Common myeloid progenitor, CD34-positive (primary cell): ENCODE data around the gene RNF182.

Source experiments
- CTCF ChIA-PET: fragments of 350-600 bp; sonication (Branson Sonifier 250); formaldehyde crosslinking; loops from one replicate; lab custom pipeline; 2021; ENCODE audit warnings: antibody characterized with exemption; lab: Charles Lee
- POLR2A ChIA-PET: fragments of 350-600 bp; sonication (Branson Sonifier 250); formaldehyde crosslinking; loops from one replicate; lab custom pipeline; 2021; ENCODE audit warnings: antibody characterized with exemption; lab: Charles Lee
- DNase-seq, 3 donors: peaks; one replicate each; pipeline versions ENCODE4 v3.0.0 to v3.0.0-alpha.2; 2013
- H3K27ac ChIP-seq, 2 experiments: 1 replicate in 1 of 2; 2 replicates in 1 of 2; pipeline ENCODE4 v1.7.0; 2013; ENCODE audit warnings: inconsistent platforms in 2 of 2, low read length in 2 of 2, mild to moderate bottlenecking in 2 of 2, low read depth in 1 of 2, moderate library complexity in 1 of 2; ENCODE audit not compliant: severe bottlenecking in 2 of 2, insufficient read depth in 1 of 2, poor library complexity in 1 of 2
- H3K27me3 ChIP-seq, 5 experiments: replicated peaks in 2 of 5; 1 replicate in 3 of 5; 2 replicates in 2 of 5; pipeline versions ENCODE4 v1.6.1 to v1.7.0; 2013; ENCODE audit warnings: low read length in 4 of 5, mild to moderate bottlenecking in 2 of 5, moderate library complexity in 2 of 5, inconsistent platforms in 1 of 5; ENCODE audit not compliant: insufficient read depth in 5 of 5, control insufficient read depth in 4 of 5
- H3K36me3 ChIP-seq, 4 experiments: 1 replicate in 2 of 4; 2 replicates in 2 of 4; pipeline versions ENCODE4 v1.6.1 to v1.7.0; 2013; ENCODE audit warnings: low read length in 3 of 4, control low read depth in 1 of 4, mild to moderate bottlenecking in 1 of 4; ENCODE audit not compliant: control insufficient read depth in 4 of 4, insufficient read depth in 4 of 4
- H3K4me1 ChIP-seq, 4 experiments: 1 replicate in 3 of 4; 2 replicates in 1 of 4; pipeline versions ENCODE4 v1.6.1 to v1.7.1; 2013; ENCODE audit warnings: low read length in 3 of 4, mild to moderate bottlenecking in 3 of 4, control low read depth in 1 of 4, inconsistent platforms in 1 of 4, moderate library complexity in 1 of 4; ENCODE audit not compliant: control insufficient read depth in 4 of 4, insufficient read depth in 4 of 4; ENCODE audit errors: control extremely low read depth in 1 of 4
- H3K4me3 ChIP-seq, 7 experiments: 1 replicate in 4 of 7; 2 replicates in 3 of 7; pipeline versions ENCODE4 v1.5.1 to v1.7.0; 2013; ENCODE audit warnings: mild to moderate bottlenecking in 7 of 7, low read length in 6 of 7, moderate library complexity in 6 of 7, inconsistent platforms in 2 of 7, low read depth in 2 of 7, control low read depth in 1 of 7; ENCODE audit not compliant: insufficient read depth in 4 of 7, control insufficient read depth in 1 of 7; ENCODE audit errors: extremely low read depth in 1 of 7
- H3K9me3 ChIP-seq, 5 experiments: 1 replicate in 4 of 5; 2 replicates in 1 of 5; pipeline versions ENCODE4 v1.6.1 to v1.7.1; 2013; ENCODE audit warnings: low read length in 4 of 5, mild to moderate bottlenecking in 2 of 5, inconsistent platforms in 1 of 5, low read depth in 1 of 5, moderate library complexity in 1 of 5; ENCODE audit not compliant: control insufficient read depth in 4 of 5, insufficient read depth in 2 of 5; ENCODE audit errors: control extremely low read depth in 1 of 5
- WGBS: methylation state at CpG from one replicate; pipeline ENCODE4 v1.1.5; 2013; ENCODE audit not compliant: insufficient coverage; 5-methylcytosine and 5-hydroxymethylcytosine counted together

RNF182 gene

DNA sequence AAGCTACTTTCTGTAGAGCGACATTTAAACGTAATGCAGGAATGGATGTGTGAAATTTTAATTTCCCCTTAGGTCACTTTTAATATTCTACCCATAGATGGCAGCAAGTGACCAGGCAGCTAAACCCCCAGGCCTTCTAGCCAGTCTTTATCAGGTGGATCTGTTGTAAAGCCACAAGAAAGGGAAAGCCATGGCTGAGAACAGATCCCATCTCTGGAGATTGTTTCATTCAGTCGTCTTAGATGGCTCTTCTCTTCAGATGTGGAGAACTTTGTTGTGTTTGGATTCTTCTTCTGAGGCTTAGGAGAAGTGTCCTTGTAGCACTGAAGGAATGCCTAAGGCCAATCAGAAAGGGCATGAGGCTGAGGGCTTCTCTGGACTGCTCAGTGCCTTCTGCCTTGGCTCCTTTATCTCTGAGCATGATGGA is 15.8 kb upstream of the RNF182 start:
- peak; percentile 79 to 85 (median 80) for DNase-seq
- 0% methylated on average over 1 of the region's 3 CpGs for WGBS
- no peaks in the 10 kb centered on the region for H3K36me3 ChIP-seq
- peaks cover 0 to 6% (median 0%) of the 10 kb centered on the region in 5 experiments for H3K27me3 ChIP-seq
- ChIA-PET CTCF (interaction anchor here (0.5 to 5.6 kb wide), 40 partner anchors 8 to 1717 kb away, joined by 3 to 60 read pairs (median 4); partner anchors contain the start of gene RNF182), POLR2A (no interaction called here)
- no peak overlapping the region for H3K4me3 ChIP-seq
- H3K27ac ChIP-seq = no peak overlapping the region
- no peaks in the 10 kb centered on the region for H3K9me3 ChIP-seq
- peaks cover 0 to 2% (median 0%) of the 10 kb centered on the region in 4 experiments for H3K4me1 ChIP-seq

GRCh38 chr6:13910443-13910842 is 14.3 kb upstream of the RNF182 start:
- Histone ChIP-seq H3K36me3 (no peaks in the 10 kb centered on the region), H3K27me3 (peaks cover 0 to 7% (median 0%) of the 10 kb centered on the region in 5 experiments), H3K4me1 (peaks cover 0 to 2% (median 0%) of the 10 kb centered on the region in 4 experiments), H3K27ac (no peak overlapping the region), H3K9me3 (no peaks in the 10 kb centered on the region), H3K4me3 (no peak overlapping the region)
- no CpG with 5 or more reads among the region's 2 CpGs for WGBS
- ChIA-PET CTCF (interaction anchor here (1.2 to 5.6 kb wide), 10 partner anchors 13 to 326 kb away, joined by 3 to 60 read pairs (median 10); partner anchors contain the start of gene RNF182), POLR2A (no interaction called here)
- DNase-seq = no peak

DNA sequence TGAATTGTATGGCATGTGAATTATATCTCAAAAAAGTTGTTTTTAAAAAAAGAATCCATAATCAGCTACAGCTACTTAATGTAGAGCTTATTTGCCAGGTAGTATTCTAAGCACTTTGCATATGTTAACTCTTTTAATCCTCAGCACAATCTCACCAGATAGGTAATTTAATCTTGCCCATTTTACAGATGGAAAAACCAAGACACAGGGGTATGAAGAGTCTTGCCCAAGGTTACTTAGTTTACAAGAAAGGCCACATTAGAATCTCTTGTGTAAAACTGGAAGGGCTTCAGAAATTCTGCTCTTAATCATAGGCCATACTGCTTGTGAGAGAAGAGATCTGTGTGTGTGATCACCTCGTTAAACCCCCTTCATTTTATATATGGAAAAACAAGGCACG is 13.4 kb upstream of the RNF182 start:
- H3K36me3 ChIP-seq = no peaks in the 10 kb centered on the region
- peaks cover 0 to 7% (median 0%) of the 10 kb centered on the region in 5 experiments for H3K27me3 ChIP-seq
- no peak overlapping the region for H3K27ac ChIP-seq
- WGBS = 100% methylated on average over 2 of the region's 2 CpGs
- no peaks in the 10 kb centered on the region for H3K9me3 ChIP-seq
- ChIA-PET CTCF (interaction anchor here (0.7 to 5.6 kb wide), 6 partner anchors 128 to 1535 kb away, joined by 3 to 60 read pairs (median 4); no protein-coding TSS in a partner anchor), POLR2A (no interaction called here)
- no peak overlapping the region for H3K4me3 ChIP-seq
- no peak for DNase-seq
- H3K4me1 ChIP-seq = peaks cover 0 to 2% (median 0%) of the 10 kb centered on the region in 4 experiments

DNA sequence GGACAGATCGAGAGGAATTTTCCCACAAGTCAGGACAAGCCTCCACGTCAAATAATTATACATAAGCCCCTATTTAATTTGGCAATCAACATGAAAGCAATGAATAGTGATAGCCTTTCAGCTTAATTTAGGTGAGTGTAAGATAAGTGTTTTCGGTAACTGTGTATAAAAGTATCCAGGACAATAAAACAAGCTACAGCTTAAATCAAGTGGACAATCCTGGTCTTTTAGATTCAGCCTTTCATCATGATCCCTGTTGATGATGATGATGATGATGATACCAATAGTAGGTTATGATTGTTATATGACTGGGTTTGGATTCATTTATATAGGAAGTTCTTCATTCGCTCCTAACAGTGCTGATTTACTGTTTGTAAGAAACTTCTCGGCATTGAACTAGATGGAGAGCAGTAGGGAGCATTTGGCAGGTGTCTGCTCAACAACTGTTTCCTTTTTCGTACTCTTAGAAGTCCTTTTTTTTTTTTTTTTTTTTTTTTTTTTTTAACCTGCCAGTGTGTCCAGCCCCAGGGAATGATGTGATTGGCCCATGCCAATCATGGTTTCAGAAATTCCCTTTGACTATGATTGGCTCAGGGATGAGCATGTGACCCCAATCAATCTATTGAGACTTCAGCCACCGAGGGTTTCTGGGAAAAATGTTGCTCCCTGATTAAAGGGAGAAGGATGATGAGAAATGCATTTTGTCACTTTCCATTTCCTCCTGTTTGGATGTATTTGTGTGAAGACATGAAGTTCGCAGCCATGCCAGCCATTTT is 11.3 kb upstream of the RNF182 start:
- peaks cover 0 to 2% (median 0%) of the 10 kb centered on the region in 4 experiments for H3K4me1 ChIP-seq
- H3K27ac ChIP-seq = no peak overlapping the region
- WGBS = 90% methylated on average over 4 of the region's 8 CpGs
- CTCF ChIA-PET = interaction anchor here (1.0 to 4.4 kb wide), 6 partner anchors 11 to 232 kb away, joined by 3 to 32 read pairs (median 6); partner anchors contain the start of gene RNF182
- no peak for DNase-seq
- peaks cover 0 to 9% (median 0%) of the 10 kb centered on the region in 5 experiments for H3K27me3 ChIP-seq
- POLR2A ChIA-PET = no interaction called here
- no peak overlapping the region for H3K4me3 ChIP-seq
- H3K36me3 ChIP-seq = no peaks in the 10 kb centered on the region
- no peaks in the 10 kb centered on the region for H3K9me3 ChIP-seq

DNA sequence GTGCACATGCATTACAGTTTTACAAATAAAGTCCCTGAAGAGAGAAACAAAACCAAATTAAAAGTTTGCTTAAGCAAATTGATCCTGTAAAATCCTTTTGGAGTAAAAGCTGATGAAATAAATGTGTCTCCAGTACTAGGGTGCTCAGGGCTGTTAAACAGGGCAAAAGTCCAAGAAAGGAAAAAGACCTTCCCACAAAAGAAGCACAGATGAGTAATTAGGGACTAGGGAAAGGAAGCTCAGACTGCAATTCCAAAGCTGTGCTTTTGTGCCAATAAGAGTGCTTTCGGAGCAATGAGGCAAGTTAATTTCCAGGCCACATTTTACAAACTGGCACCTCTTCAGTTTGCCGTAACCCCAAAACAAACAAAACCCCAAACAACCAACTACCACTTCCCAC is 10.4 kb upstream of the RNF182 start:
- no peaks in the 10 kb centered on the region for H3K4me1 ChIP-seq
- no peaks in the 10 kb centered on the region for H3K9me3 ChIP-seq
- H3K27ac ChIP-seq = no peak overlapping the region
- CTCF ChIA-PET = interaction anchor here (1.0 to 2.0 kb wide), 5 partner anchors 11 to 43 kb away, joined by 3 to 7 read pairs (median 4); partner anchors contain the start of gene RNF182
- POLR2A ChIA-PET = no interaction called here
- 96% methylated on average over 2 of the region's 2 CpGs for WGBS
- peaks cover 0 to 12% (median 0%) of the 10 kb centered on the region in 5 experiments for H3K27me3 ChIP-seq
- no peak overlapping the region for H3K4me3 ChIP-seq
- H3K36me3 ChIP-seq = no peaks in the 10 kb centered on the region
- DNase-seq = no peak

DNA sequence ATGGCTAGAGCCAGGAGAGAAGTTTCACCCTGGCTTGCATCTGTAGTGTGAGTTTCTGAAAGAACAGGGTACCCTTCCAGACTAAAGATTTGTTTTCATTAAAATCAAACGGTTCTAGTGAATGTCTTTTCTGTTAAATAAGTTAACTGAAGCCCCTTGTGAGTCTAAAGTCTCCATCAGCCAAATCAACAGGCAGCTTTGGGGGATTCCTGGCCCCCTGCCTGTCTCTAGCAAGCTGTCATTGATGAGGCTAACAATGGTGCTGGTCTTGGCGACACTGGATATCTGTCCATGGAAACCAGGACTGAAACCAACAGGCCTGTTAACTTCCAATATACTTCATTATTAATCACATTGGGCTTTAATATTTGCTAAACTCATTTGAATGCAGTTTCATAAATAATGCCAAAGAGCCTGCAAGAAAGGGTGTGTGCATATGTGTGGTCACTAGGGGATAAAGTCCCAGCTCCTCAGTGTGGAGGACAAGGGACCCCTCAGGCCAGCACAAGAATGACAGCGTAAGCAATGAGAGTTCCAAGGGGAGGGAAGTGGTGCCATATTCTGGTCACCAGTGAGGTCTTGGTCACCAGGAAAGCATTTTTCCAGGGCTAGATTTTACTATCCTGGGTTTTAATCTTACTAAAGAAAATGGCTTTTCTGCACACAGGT is 9.1 kb upstream of the RNF182 start:
- Histone ChIP-seq H3K27ac (no peak overlapping the region), H3K4me1 (no peaks in the 10 kb centered on the region), H3K4me3 (no peak overlapping the region), H3K27me3 (peaks cover 0 to 17% (median 2%) of the 10 kb centered on the region in 5 experiments), H3K9me3 (no peaks in the 10 kb centered on the region), H3K36me3 (no peaks in the 10 kb centered on the region)
- CTCF ChIA-PET = interaction anchor here (0.5 to 1.7 kb wide), 6 partner anchors 9 to 1271 kb away, joined by 3 to 5 read pairs (median 4); partner anchors contain the start of gene RNF182
- WGBS = 100% methylated on average over 2 of the region's 3 CpGs
- POLR2A ChIA-PET = no interaction called here
- peak in 2 of 3 donors; percentile 14 to 22 for DNase-seq
